ENCODE measurements around the gene FARP2.
A peak's percentile ranks its signal among the peaks of the same experiment; 100 is the strongest.
"Not testable (repeated sequence)": the region's sequence is repeated elsewhere in the genome, so short reads cannot be mapped to it uniquely, and the experiment has no call there.

FARP2 gene

GRCh38 chr2:241525818-241526780 lies 170.0 kb downstream of the FARP2 start:
- H3K36me3 ChIP-seq (ENCODE audit: insufficient read depth, low read length); H3K4me1 ChIP-seq (ENCODE audit: insufficient read depth, low read length); H3K9ac ChIP-seq (ENCODE audit: low read depth, low read length); H3K9me3 ChIP-seq (ENCODE audit: control insufficient read depth, insufficient read depth, low read length): not testable (repeated sequence)

GRCh38 chr2:241530571-241530970 lies 174.5 kb downstream of the FARP2 start:
- H3K9ac ChIP-seq (ENCODE audit: low read depth, low read length) = no peak overlapping the region
- no peaks in the 10 kb centered on the region for H3K36me3 ChIP-seq (ENCODE audit: insufficient read depth, low read length)
- no peaks in the 10 kb centered on the region for H3K4me1 ChIP-seq (ENCODE audit: insufficient read depth, low read length)
- H3K9me3 ChIP-seq (ENCODE audit: control insufficient read depth, insufficient read depth, low read length) = no peaks in the 10 kb centered on the region

- Histone ChIP-seq H3K9me3 (ENCODE audit: control insufficient read depth, insufficient read depth, low read length) (no peaks in the 10 kb centered on the region), H3K36me3 (ENCODE audit: insufficient read depth, low read length) (no peaks in the 10 kb centered on the region), H3K4me1 (ENCODE audit: insufficient read depth, low read length) (no peaks in the 10 kb centered on the region), H3K9ac (ENCODE audit: low read depth, low read length) (no peak overlapping the region)
These were observed 175.2 kb downstream of the FARP2 start for GRCh38 chr2:241531161-241531722.

DNA sequence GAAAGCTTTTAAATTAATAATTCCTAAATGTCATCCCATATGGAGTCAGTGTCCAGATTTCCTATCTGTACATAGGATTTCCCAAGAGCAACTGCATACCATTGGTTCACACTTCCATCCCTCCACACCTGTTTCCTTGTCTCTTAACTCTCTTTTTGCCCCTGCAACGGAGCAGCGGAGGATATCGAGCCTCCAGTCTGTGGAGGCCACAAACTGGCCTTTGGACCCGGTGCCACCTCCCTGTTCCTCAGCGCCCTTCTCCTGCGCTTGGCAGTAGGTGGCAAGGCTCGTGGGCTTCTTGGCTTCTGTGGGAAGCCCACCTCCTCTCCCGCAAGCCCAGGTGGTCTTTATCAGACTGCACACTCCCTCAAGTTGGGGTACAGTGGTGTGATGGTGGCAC lies 176.1 kb downstream of the FARP2 start:
- no peak overlapping the region for H3K9ac ChIP-seq (ENCODE audit: low read depth, low read length)
- no peaks in the 10 kb centered on the region for H3K4me1 ChIP-seq (ENCODE audit: insufficient read depth, low read length)
- H3K36me3 ChIP-seq (ENCODE audit: insufficient read depth, low read length) = no peaks in the 10 kb centered on the region
- H3K9me3 ChIP-seq (ENCODE audit: control insufficient read depth, insufficient read depth, low read length) = no peaks in the 10 kb centered on the region

DNA sequence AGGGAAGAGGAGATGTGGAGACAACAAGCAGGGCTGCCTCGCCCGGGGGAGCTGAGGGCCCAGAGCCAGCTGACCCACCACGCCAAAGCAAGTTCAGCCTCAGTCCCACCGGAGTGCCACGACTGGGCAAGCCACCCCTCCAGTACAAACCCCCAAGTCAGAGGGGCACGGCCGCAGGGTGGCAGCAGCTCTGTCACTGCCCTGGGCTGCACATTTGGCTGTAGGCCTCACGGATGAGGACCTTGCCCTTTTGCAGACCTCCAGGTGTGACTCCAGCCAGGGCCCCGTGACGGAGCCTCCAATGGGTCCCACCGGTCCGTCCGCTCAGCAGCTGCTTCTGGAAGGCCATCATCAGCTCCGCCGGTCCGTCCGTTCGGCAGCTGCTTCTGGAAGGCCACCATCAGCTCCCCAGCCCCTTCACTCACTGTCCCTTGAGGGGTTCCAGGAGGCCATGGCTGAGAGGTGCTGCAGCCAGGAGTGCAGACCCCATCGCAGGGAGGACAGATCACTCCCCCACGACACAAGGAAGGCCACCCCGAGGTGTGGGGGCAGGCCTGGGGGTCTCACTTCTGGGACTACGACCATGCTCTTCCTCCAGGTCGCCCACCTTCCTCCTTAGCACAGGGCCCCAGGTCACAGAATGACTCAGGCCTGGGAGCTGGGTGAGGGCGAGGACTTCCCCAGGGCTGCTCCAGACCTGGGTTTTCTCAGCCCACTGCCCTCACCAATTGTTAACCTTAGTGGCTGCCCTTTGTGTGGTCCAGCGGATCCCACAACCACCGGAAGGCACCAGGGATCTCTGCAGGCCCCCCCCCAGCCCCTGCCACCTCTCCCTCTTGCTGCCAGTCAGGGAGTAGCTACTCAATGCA lies 176.9 kb downstream of the FARP2 start:
- Histone ChIP-seq H3K4me1 (ENCODE audit: insufficient read depth, low read length) (no peaks in the 10 kb centered on the region), H3K9ac (ENCODE audit: low read depth, low read length) (no peak overlapping the region), H3K36me3 (ENCODE audit: insufficient read depth, low read length) (no peaks in the 10 kb centered on the region), H3K9me3 (ENCODE audit: control insufficient read depth, insufficient read depth, low read length) (no peaks in the 10 kb centered on the region)

DNA sequence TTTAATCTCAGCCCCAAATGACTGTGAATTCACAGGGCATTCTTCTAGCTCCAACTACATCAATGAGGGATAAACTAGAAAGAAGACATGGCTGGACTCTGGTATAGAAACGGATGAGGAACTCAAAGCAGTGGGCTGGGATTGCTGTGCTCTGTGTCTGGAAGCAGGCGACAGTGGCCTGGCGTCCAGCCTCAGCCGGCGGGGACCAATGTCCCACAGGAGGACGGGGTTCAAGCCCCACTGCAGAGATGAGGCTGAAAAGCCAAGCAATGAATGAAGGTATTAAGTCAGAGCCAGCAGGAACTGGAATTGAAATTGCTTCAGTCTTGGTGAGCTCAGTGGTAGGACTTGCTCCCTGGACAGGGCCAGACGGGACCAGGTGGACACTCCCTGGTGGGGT lies 178.2 kb downstream of the FARP2 start:
- no peaks in the 10 kb centered on the region for H3K9me3 ChIP-seq (ENCODE audit: control insufficient read depth, insufficient read depth, low read length)
- H3K4me1 ChIP-seq (ENCODE audit: insufficient read depth, low read length) = no peaks in the 10 kb centered on the region

GRCh38 chr2:241534701-241535375 lies 178.8 kb downstream of the FARP2 start:
- Histone ChIP-seq H3K9ac (ENCODE audit: low read depth, low read length) (no peak overlapping the region), H3K36me3 (ENCODE audit: insufficient read depth, low read length) (no peaks in the 10 kb centered on the region), H3K4me1 (ENCODE audit: insufficient read depth, low read length) (no peaks in the 10 kb centered on the region; the same call in 1 of the 2 replicates), H3K9me3 (ENCODE audit: control insufficient read depth, insufficient read depth, low read length) (no peaks in the 10 kb centered on the region)

More for the DNA sequence above, 178.2 kb downstream of the FARP2 start:
- Histone ChIP-seq H3K9ac (ENCODE audit: low read depth, low read length) (no peak overlapping the region), H3K36me3 (ENCODE audit: insufficient read depth, low read length) (no peaks in the 10 kb centered on the region)

GRCh38 chr2:241535871-241536655 lies 180.0 kb downstream of the FARP2 start:
- Histone ChIP-seq H3K9ac (ENCODE audit: low read depth, low read length) (no peak overlapping the region), H3K36me3 (ENCODE audit: insufficient read depth, low read length) (no peaks in the 10 kb centered on the region), H3K9me3 (ENCODE audit: control insufficient read depth, insufficient read depth, low read length) (no peaks in the 10 kb centered on the region), H3K4me1 (ENCODE audit: insufficient read depth, low read length) (peaks cover 8% of the 10 kb centered on the region; the same call in 1 of the 2 replicates)

GRCh38 chr2:241538838-241539615 lies 182.9 kb downstream of the FARP2 start:
- H3K9me3 ChIP-seq (ENCODE audit: control insufficient read depth, insufficient read depth, low read length) = no peaks in the 10 kb centered on the region
- H3K4me1 ChIP-seq (ENCODE audit: insufficient read depth, low read length) = peaks cover 8% of the 10 kb centered on the region; the same call in 1 of the 2 replicates
- no peak overlapping the region for H3K9ac ChIP-seq (ENCODE audit: low read depth, low read length)
- H3K36me3 ChIP-seq (ENCODE audit: insufficient read depth, low read length) = no peaks in the 10 kb centered on the region

DNA sequence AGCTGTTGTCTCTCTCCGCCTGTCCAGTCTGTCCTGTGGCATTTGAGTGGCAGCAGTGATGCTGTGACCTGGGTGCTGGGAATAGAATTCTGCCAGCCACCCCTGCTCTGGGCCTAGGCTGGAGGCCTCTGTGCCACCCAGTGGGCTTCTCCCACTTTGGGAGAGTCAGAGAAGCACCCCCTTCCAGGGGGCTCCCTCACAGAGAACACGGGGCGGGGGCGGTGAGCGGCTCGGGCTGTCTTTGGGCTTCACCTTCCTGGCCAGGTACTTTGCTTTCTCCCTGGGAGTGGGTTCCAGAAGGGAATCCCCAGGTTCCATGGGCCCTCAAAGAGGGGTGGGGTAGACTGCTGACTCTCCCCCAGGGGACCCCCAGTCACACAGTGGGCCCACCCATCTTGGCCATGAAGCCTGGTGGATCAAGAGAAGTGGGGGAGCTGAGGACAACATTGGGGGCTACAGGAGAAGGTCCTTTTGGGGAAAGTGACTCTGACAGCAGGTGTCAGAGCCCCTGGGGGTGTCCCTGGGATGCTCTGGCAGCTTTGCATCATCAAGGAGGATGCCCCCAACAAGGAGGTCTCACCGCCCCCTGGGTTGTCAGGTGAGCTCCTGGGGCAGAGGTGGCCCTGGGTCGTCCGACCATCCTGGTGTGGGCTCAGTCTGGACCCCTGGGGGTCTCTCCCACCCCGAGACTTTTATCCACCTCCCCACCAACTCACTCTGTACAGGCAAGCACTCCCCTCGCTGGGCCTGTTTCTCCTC lies 183.7 kb downstream of the FARP2 start:
- H3K9me3 ChIP-seq (ENCODE audit: control insufficient read depth, insufficient read depth, low read length) = no peaks in the 10 kb centered on the region
- H3K36me3 ChIP-seq (ENCODE audit: insufficient read depth, low read length) = no peaks in the 10 kb centered on the region
- peaks cover 8% of the 10 kb centered on the region; the same call in 1 of the 2 replicates for H3K4me1 ChIP-seq (ENCODE audit: insufficient read depth, low read length)
- H3K9ac ChIP-seq (ENCODE audit: low read depth, low read length) = no peak overlapping the region

DNA sequence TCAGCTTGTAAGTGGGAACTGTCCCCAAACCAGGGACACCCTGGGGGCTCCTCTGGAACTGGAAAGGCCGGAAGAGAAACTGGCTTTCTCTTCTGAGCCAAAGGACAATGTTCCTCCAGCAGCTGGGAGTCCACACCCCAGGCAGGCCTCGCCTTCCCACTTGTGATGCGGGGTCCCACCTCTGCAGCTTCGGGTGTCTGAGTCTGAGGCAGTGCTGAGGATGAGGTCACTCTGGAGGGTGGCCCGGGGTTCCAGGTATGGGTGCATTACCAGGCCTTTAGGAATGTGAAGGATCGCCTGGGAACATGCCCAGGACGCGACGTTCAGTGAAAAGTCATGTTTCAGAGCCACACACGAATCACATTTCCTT lies 184.3 kb downstream of the FARP2 start:
- H3K4me1 ChIP-seq (ENCODE audit: insufficient read depth, low read length) = peaks cover 8% of the 10 kb centered on the region; the same call in 1 of the 2 replicates
- no peaks in the 10 kb centered on the region for H3K9me3 ChIP-seq (ENCODE audit: control insufficient read depth, insufficient read depth, low read length)
- peak overlapping the region; percentile 79 for H3K9ac ChIP-seq (ENCODE audit: low read depth, low read length)
- H3K36me3 ChIP-seq (ENCODE audit: insufficient read depth, low read length) = no peaks in the 10 kb centered on the region

DNA sequence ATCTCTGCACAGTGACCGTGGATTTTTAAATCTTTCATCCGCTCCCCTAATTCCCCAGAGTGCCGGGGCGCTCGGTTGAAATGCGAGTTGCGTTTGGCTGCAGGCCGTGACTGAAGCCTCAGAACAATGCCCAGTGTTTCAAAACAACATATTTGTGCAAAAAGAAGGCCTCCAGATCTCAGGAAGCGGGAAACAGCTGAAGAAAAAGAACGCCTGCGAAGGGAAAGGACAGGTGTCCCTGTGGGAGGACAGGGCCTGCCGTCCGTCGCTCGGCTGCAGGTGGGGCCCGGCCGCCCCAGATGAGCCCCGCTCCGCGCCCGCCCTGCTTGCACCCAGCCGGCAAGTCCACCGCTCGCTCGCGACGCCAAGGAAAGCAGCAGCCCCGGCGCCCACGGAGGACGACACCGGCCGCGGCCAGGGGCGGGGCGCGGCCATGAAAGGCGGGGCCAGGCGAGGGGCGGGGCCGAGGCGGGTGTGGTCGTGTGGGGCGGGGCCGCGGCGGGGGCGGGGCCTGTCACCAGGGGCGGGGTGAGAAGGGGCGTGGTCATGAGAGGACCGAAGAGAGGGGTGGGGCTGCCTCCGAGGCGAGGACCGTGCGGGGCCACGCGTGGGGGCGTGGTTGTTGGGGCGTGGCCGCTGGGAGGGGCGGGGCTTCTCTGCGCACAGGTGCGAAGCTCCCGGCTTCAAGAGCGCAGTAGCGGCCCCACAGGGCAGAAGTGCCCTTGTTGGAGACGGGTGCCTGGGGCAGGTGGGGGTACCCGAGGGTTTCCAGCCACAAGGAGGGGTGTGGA lies 184.9 kb downstream of the FARP2 start:
- Histone ChIP-seq H3K4me1 (ENCODE audit: insufficient read depth, low read length) (peaks cover 8% of the 10 kb centered on the region; the same call in 1 of the 2 replicates), H3K9ac (ENCODE audit: low read depth, low read length) (peak overlapping the region; percentile 79), H3K9me3 (ENCODE audit: control insufficient read depth, insufficient read depth, low read length) (no peaks in the 10 kb centered on the region), H3K36me3 (ENCODE audit: insufficient read depth, low read length) (no peaks in the 10 kb centered on the region)

All from ES-I3 (cell line).